B cell (primary cell): Measurements from ENCODE around the gene PODNL1. TPM values are rescaled to one million over a fixed set of nuclear protein-coding genes. Genes with fewer than 3 reads are reported as not detected.
A peak's percentile ranks its signal among the peaks of the same experiment; 100 is the strongest.
"Not testable (repeated sequence)": the region's sequence is repeated elsewhere in the genome, so short reads cannot be mapped to it uniquely, and the experiment has no call there.

Experiments used
- ATAC-seq: fragments of 200-7000 bp; cut with Tn5 transposase; one replicate; pipeline ENCODE4 v1.10.0; 2021; ENCODE audit warnings: low read depth, mild to moderate bottlenecking, moderate number of reproducible peaks, moderate library complexity
- CTCF ChIA-PET: fragments of 350-600 bp; sonication (Branson Sonifier 250); formaldehyde crosslinking; loops from one replicate; lab custom pipeline; 2021; ENCODE audit warnings: antibody characterized with exemption, inconsistent platforms; lab: Charles Lee
- POLR2A ChIA-PET: fragments of 350-600 bp; sonication (Branson Sonifier 250); formaldehyde crosslinking; loops from one replicate; lab custom pipeline; 2021; ENCODE audit warnings: antibody characterized with exemption; lab: Charles Lee
- DNase-seq: peaks from one replicate; pipeline ENCODE4 v3.0.0; 2013
- H2AFZ ChIP-seq: 2 replicates; pipeline ENCODE4 v1.6.1; 2012; ENCODE audit warnings: mild to moderate bottlenecking, low read depth, low read length; ENCODE audit not compliant: insufficient read depth, poor library complexity, severe bottlenecking
- H3K27ac ChIP-seq, 2 donors: 1 replicate in 1 of 2; 2 replicates in 1 of 2; pipeline ENCODE4 v1.5.1; 2012 to 2013; ENCODE audit warnings: low read length in 2 of 2, mild to moderate bottlenecking in 2 of 2, moderate library complexity in 1 of 2
- H3K27me3 ChIP-seq, 4 experiments: fragments of 200-600 bp in 1 of 4; sonication (generic) in 1 of 4; replicated peaks in 1 of 4; 1 replicate in 2 of 4; 2 replicates in 2 of 4; pipeline versions ENCODE4 v1.6.1 to v1.7.0; 2013 to 2016; ENCODE audit warnings: low read length in 3 of 4, mild to moderate bottlenecking in 2 of 4, mixed read lengths in 1 of 4, moderate library complexity in 1 of 4; ENCODE audit not compliant: insufficient read depth in 4 of 4, control insufficient read depth in 3 of 4; ENCODE audit errors: control extremely low read depth in 1 of 4
- H3K36me3 ChIP-seq, 2 experiments: replicated peaks in 1 of 2; 1 replicate in 1 of 2; 2 replicates in 1 of 2; pipeline versions ENCODE4 v1.6.1 to v1.7.1; 2013; ENCODE audit warnings: low read length in 1 of 2; ENCODE audit not compliant: insufficient read depth in 2 of 2, control insufficient read depth in 1 of 2; ENCODE audit errors: control extremely low read depth in 1 of 2, extremely low read depth in 1 of 2
- H3K4me1 ChIP-seq, 2 donors: fragments of 200-600 bp in 1 of 2; sonication (generic) in 1 of 2; 1 replicate in 1 of 2; 2 replicates in 1 of 2; pipeline versions ENCODE4 v1.5.1 to v1.6.1; 2013 to 2017; ENCODE audit warnings: low read length in 2 of 2; ENCODE audit not compliant: control insufficient read depth in 2 of 2, insufficient read depth in 2 of 2
- H3K4me2 ChIP-seq: replicated peaks from 2 replicates; pipeline ENCODE3; 2012; ENCODE audit warnings: mild to moderate bottlenecking, low read depth, low read length; ENCODE audit not compliant: poor library complexity, severe bottlenecking
- H3K4me3 ChIP-seq, 5 experiments: fragments of 200-600 bp in 1 of 5; sonication (generic) in 1 of 5; 1 replicate in 3 of 5; 2 replicates in 2 of 5; pipeline versions ENCODE4 v1.5.1 to v1.7.0; 2011 to 2016; ENCODE audit warnings: low read length in 4 of 5, mild to moderate bottlenecking in 4 of 5, low read depth in 2 of 5, control low read depth in 1 of 5, moderate library complexity in 1 of 5; ENCODE audit not compliant: insufficient read depth in 1 of 5; ENCODE audit errors: control extremely low read depth in 1 of 5, extremely low read depth in 1 of 5
- H3K79me2 ChIP-seq: fragments of 200-600 bp; sonication (generic); one replicate; pipeline ENCODE4 v1.6.0; 2016; ENCODE audit warnings: low read length; ENCODE audit not compliant: control insufficient read depth, insufficient read depth
- H3K9ac ChIP-seq: fragments of 200-600 bp; sonication (generic); 2 replicates; pipeline ENCODE4 v1.6.1; 2017; ENCODE audit warnings: mild to moderate bottlenecking, low read length, moderate library complexity
- H3K9me3 ChIP-seq, 3 donors: one replicate each; pipeline versions ENCODE4 v1.6.1 to v1.7.1; 2013; ENCODE audit warnings: low read length in 2 of 3; ENCODE audit not compliant: control insufficient read depth in 2 of 3, insufficient read depth in 1 of 3; ENCODE audit errors: control extremely low read depth in 1 of 3
- H4K20me1 ChIP-seq: 2 replicates; pipeline ENCODE4 v1.6.0; 2012; ENCODE audit warnings: mild to moderate bottlenecking, low read length; ENCODE audit not compliant: insufficient read depth, control insufficient read depth, poor library complexity, severe bottlenecking
- H3K27ac Mint-ChIP-seq: one replicate; pipeline ENCODE4 v1.8.0; 2021; ENCODE audit warnings: mixed read lengths
- H3K27me3 Mint-ChIP-seq: one replicate; pipeline ENCODE4 v1.8.0; 2021; ENCODE audit warnings: mixed read lengths
- H3K4me1 Mint-ChIP-seq: one replicate; pipeline ENCODE4 v1.8.0; 2021; ENCODE audit warnings: mixed read lengths
- H3K4me3 Mint-ChIP-seq: one replicate; pipeline ENCODE4 v1.8.0; 2021; ENCODE audit warnings: mixed read lengths
- H3K9me3 Mint-ChIP-seq: one replicate; pipeline ENCODE4 v1.8.0; 2022; ENCODE audit warnings: mixed read lengths; ENCODE audit not compliant: insufficient read depth
- EZH2 ChIP-seq: IDR thresholded peaks from 2 replicates; pipeline ENCODE4 v1.6.1; 2012; ENCODE audit warnings: borderline replicate concordance, low read depth, mild to moderate bottlenecking, moderate library complexity, low read length; ENCODE audit not compliant: insufficient read depth, poor library complexity, severe bottlenecking
- WGBS: methylation state at CpG from one replicate; pipeline ENCODE4 v1.1.5; 2013; ENCODE audit warnings: missing lambda C conversion rate; ENCODE audit not compliant: insufficient coverage; 5-methylcytosine and 5-hydroxymethylcytosine counted together
- intact Hi-C: fragments of 100-400 bp; cut with micrococcal nuclease; formaldehyde crosslinking; loops from one replicate; pipeline ENCODE4 v1.10.0; 2022
- polyA plus RNA-seq: library from polyadenylated mRNA; depleted of rRNA; stranded (reverse); fragments of >200 nt; gene quantifications from 2 replicates; pipeline ENCODE4 v1.2.3, GENCODE V29; 2012
- total RNA-seq, 2 donors: library from RNA; stranded (reverse); fragments of 120-200 nt in 1 of 2; gene quantifications; 1 replicate in 1 of 2; 2 replicates in 1 of 2; pipeline versions ENCODE4 v1.2.3 to v1.2.4, GENCODE V29; 2013 to 2022
- TF ChIP-seq, protein P1 (sequence below): fragments of 200-600 bp; IDR thresholded peaks from one replicate; pipeline ENCODE4 v1.8.0; 2022; ENCODE audit warnings: antibody characterized with exemption, mild to moderate bottlenecking

The PODNL1 gene
- total and polyA plus RNA-seq, 2 donors (not counting 1 experiment from before 2014, with no cell fraction given), result not detected

DNA sequence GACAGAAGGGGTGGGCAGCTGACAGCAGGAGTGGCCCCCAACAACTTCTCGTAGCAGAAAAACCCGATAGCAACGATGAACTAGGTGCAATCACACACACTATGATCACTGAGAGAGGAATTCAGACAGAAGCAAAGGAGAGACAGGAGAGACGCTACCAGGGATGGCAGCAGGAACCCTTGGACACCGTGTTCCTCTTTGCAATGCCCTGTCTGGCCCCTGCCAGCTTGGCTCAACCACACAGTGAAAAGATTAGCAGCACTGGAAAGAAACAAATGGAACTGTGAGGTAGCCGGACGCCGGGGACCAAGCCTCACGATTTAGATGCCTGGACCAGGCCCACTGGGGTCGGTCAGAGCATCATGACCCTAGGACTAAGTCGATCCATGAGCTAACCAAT lies 37.7 kb upstream of the PODNL1 start:
- Mint-ChIP-seq H3K4me1 (peaks cover 21% of the 10 kb centered on the region), H3K27me3 (no peaks in the 10 kb centered on the region), H3K27ac (peak overlapping the region; percentile 59), H3K9me3 (no peaks in the 10 kb centered on the region), H3K4me3 (no peak overlapping the region)
- Histone ChIP-seq H3K79me2 (no peaks in the 10 kb centered on the region), H3K4me2 (no peak overlapping the region), H3K27ac (no peak overlapping the region), H3K27me3 (peaks cover 0 to 7% (median 0%) of the 10 kb centered on the region in 4 experiments), H3K4me1 (peaks cover 12 to 30% of the 10 kb centered on the region in 2 donors), H3K4me3 (no peak overlapping the region), H4K20me1 (no peaks in the 10 kb centered on the region), H2AFZ (no peak overlapping the region), H3K36me3 (peaks cover 0 to 18% of the 10 kb centered on the region in 2 experiments), H3K9ac (no peak overlapping the region), H3K9me3 (no peaks in the 10 kb centered on the region)
- no peak for TF ChIP-seq EZH2
- TF ChIP-seq, protein P1, sequence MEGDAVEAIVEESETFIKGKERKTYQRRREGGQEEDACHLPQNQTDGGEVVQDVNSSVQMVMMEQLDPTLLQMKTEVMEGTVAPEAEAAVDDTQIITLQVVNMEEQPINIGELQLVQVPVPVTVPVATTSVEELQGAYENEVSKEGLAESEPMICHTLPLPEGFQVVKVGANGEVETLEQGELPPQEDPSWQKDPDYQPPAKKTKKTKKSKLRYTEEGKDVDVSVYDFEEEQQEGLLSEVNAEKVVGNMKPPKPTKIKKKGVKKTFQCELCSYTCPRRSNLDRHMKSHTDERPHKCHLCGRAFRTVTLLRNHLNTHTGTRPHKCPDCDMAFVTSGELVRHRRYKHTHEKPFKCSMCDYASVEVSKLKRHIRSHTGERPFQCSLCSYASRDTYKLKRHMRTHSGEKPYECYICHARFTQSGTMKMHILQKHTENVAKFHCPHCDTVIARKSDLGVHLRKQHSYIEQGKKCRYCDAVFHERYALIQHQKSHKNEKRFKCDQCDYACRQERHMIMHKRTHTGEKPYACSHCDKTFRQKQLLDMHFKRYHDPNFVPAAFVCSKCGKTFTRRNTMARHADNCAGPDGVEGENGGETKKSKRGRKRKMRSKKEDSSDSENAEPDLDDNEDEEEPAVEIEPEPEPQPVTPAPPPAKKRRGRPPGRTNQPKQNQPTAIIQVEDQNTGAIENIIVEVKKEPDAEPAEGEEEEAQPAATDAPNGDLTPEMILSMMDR, result no peak
- intact Hi-C loops, result no loop called here
- no peak for ATAC-seq
- CTCF ChIA-PET, result interaction anchor here (1.2 to 1.8 kb wide), 2 partner anchors 67 to 72 kb away, joined by 3 to 5 read pairs; no protein-coding TSS in a partner anchor
- WGBS, result 98% methylated on average over 11 of the region's 11 CpGs
- POLR2A ChIA-PET, result interaction anchor here (1.9 kb wide), 1 partner anchor 10 kb away, joined by 5 read pairs; no protein-coding TSS in a partner anchor
- no peak for DNase-seq

DNA sequence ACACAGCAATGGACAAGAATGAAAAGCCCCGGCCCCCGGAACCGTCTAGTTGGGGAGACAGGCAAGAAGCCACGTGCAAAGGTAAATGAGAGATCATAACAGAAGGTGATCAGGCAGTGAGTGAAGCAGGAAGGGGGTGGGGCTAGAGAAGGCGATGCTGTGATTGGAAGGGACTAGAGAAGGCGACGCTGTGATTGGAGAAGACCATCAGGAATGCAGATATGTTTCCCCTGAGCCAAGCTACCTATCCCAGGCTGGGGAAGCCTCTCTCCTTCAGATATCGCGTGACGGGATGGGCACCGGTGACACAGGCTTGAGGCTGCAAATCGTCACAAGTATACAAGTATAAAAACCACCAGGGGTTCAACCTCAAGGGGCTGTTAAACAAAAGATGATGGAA lies 35.9 kb upstream of the PODNL1 start:
- Mint-ChIP-seq H3K27me3 (no peaks in the 10 kb centered on the region), H3K4me1 (peaks cover 11% of the 10 kb centered on the region), H3K4me3 (no peak overlapping the region), H3K27ac (peak overlapping the region; percentile 5), H3K9me3 (no peaks in the 10 kb centered on the region)
- intact Hi-C loops, result no loop called here
- TF ChIP-seq, protein P1, result no peak
- TF ChIP-seq EZH2, result no peak
- Histone ChIP-seq H3K9ac (no peak overlapping the region), H3K27me3 (no peaks in the 10 kb centered on the region), H3K4me3 (no peak overlapping the region), H3K79me2 (no peaks in the 10 kb centered on the region), H3K36me3 (peaks cover 0 to 31% of the 10 kb centered on the region in 2 experiments), H4K20me1 (no peaks in the 10 kb centered on the region), H3K4me2 (no peak overlapping the region), H3K27ac (no peak overlapping the region), H3K9me3 (no peaks in the 10 kb centered on the region), H3K4me1 (peaks cover 1 to 14% of the 10 kb centered on the region in 2 donors), H2AFZ (no peak overlapping the region)
- ChIA-PET CTCF (no interaction called here), POLR2A (interaction anchor here (0.6 kb wide), 1 partner anchor 71 kb away, joined by 3 read pairs; no protein-coding TSS in a partner anchor)
- peak; percentile 25 for ATAC-seq
- WGBS, result 78% methylated on average over 11 of the region's 12 CpGs
- no peak for DNase-seq

DNA sequence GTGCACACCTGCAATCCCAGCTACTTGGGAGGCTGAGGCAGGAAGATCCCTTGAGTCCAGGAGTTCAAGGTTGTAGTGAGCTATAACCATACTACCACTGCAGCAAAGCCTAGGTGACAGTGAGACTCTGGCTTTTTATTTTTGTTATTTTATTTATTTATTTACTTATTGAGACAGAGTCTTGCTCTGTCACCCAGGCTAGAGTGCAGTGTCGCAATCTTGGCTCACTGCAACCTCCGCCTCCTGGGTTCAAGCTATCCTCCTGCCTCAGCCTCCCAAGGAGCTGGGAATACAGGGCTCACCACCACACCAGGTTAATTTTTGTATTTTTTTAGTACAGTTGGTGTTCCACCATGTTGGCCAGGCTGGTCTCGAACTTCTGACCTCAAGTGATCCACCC lies 35.3 kb upstream of the PODNL1 start:
- WGBS, result no CpG with 5 or more reads among the region's 3 CpGs
- H3K9me3 Mint-ChIP-seq, H3K4me1 ChIP-seq, DNase-seq, H3K27ac ChIP-seq, H3K27ac Mint-ChIP-seq, intact Hi-C loops, ATAC-seq, H3K27me3 Mint-ChIP-seq, H3K79me2 ChIP-seq, H4K20me1 ChIP-seq, H3K4me2 ChIP-seq, H3K9me3 ChIP-seq, CTCF ChIA-PET, H3K4me3 Mint-ChIP-seq, H3K4me3 ChIP-seq, H2AFZ ChIP-seq, H3K9ac ChIP-seq, H3K27me3 ChIP-seq: not testable (repeated sequence)
- H3K36me3 ChIP-seq, result peaks cover 0 to 37% of the 10 kb centered on the region in 2 experiments
- peaks cover 10% of the 10 kb centered on the region for H3K4me1 Mint-ChIP-seq
- POLR2A ChIA-PET, result interaction anchor here (0.6 to 0.9 kb wide), 2 partner anchors 52 to 71 kb away, joined by 3 read pairs; no protein-coding TSS in a partner anchor
